ENCODE measurements around the gene TRIML2.

GRCh38 chr4:188110741-188111471 lies 1.5 kb upstream of the TRIML2 start:
- no peak for TF ChIP-seq CTCF (optimal IDR thresholded peaks at IDR 0.05 in 1 of 3, IDR thresholded peaks at IDR 0.05 in 1 of 3, conservative IDR thresholded peaks at IDR 0.05 in 1 of 3; ENCODE audit: extremely low read depth in 1 of 3, insufficient read depth in 2 of 3, low read length in 3 of 3)
- TF ChIP-seq EZH2 (IDR thresholded peaks at IDR 0.05; ENCODE audit: low read length) = no peak

Data from keratinocyte (primary cell).